SK-N-SH treated with all-trans-retinoic acid at 6 μM for 48 hours (cell line): ENCODE results near the gene WNT1.

Source experiments
- ATAC-seq: fragments of 200-7000 bp; cut with Tn5 transposase; 3 replicates; pipeline ENCODE4 v1.9.1; 2020; ENCODE audit warnings: mild to moderate bottlenecking, moderate library complexity
- ARNTL ChIP-seq: fragments of 450-650 bp; formaldehyde crosslinking; IDR thresholded peaks from 2 replicates; pipeline ENCODE4 v1.5.0; 2020; ENCODE audit warnings: low read depth, mild to moderate bottlenecking, moderate library complexity, borderline replicate concordance
- BACH2 ChIP-seq: fragments of 250-450 bp; sonication (Bioruptor Pico); IDR thresholded peaks from 2 replicates; pipeline ENCODE4 v1.9.0; 2021; ENCODE audit warnings: mild to moderate bottlenecking, borderline replicate concordance
- CREB5 ChIP-seq: fragments of 250-450 bp; sonication (Bioruptor Pico); IDR thresholded peaks from 2 replicates; pipeline ENCODE4 v1.5.1; 2020; ENCODE audit warnings: low read depth, mild to moderate bottlenecking, moderate library complexity
- CSDC2 ChIP-seq: fragments of 250-450 bp; sonication (Bioruptor Pico); IDR thresholded peaks from 2 replicates; pipeline ENCODE4 v1.5.0; 2020; ENCODE audit warnings: mild to moderate bottlenecking, moderate library complexity
- CSRNP3 ChIP-seq: fragments of 250-450 bp; sonication (Bioruptor Pico); IDR thresholded peaks from 2 replicates; pipeline ENCODE4 v1.5.1; 2021; ENCODE audit warnings: mild to moderate bottlenecking, moderate library complexity
- GLIS3 ChIP-seq: fragments of 250-450 bp; sonication (Bioruptor Pico); IDR thresholded peaks from 2 replicates; pipeline ENCODE4 v1.5.0; 2020; ENCODE audit warnings: mild to moderate bottlenecking, moderate library complexity
- ISL1 ChIP-seq: fragments of 250-450 bp; sonication (Bioruptor Pico); IDR thresholded peaks from 2 replicates; pipeline ENCODE4 v2.1.2; 2022; ENCODE audit warnings: mild to moderate bottlenecking, moderate library complexity
- OSR1 ChIP-seq: fragments of 250-450 bp; sonication (Bioruptor Pico); IDR thresholded peaks from 2 replicates; pipeline ENCODE4 v1.8.0; 2022; ENCODE audit warnings: moderate library complexity, mild to moderate bottlenecking, inconsistent platforms
- PATZ1 ChIP-seq: fragments of 250-450 bp; sonication (Bioruptor Pico); IDR thresholded peaks from 2 replicates; pipeline ENCODE4 v1.8.0; 2020; ENCODE audit warnings: mild to moderate bottlenecking, moderate library complexity, borderline replicate concordance
- POU6F1 ChIP-seq: fragments of 250-450 bp; sonication (Bioruptor Pico); IDR thresholded peaks from 2 replicates; pipeline ENCODE4 v1.8.0; 2021; ENCODE audit warnings: low read depth, mild to moderate bottlenecking, moderate library complexity, borderline replicate concordance
- PPARA ChIP-seq: fragments of 250-450 bp; sonication (Bioruptor Pico); IDR thresholded peaks from 2 replicates; pipeline ENCODE4 v1.5.0; 2020; ENCODE audit warnings: mild to moderate bottlenecking, borderline replicate concordance
- RARB ChIP-seq: fragments of 250-450 bp; sonication (Bioruptor Pico); IDR thresholded peaks from 2 replicates; pipeline ENCODE4 v1.8.0; 2021; ENCODE audit warnings: mild to moderate bottlenecking, moderate library complexity
- SNAI2 ChIP-seq: fragments of 250-450 bp; sonication (Bioruptor Pico); IDR thresholded peaks from 2 replicates; pipeline ENCODE4 v1.5.0; 2020; ENCODE audit warnings: mild to moderate bottlenecking, moderate library complexity
- TCF4 ChIP-seq: fragments of 250-450 bp; sonication (Bioruptor Pico); IDR thresholded peaks from 2 replicates; pipeline ENCODE4 v1.8.0; 2021; ENCODE audit warnings: mild to moderate bottlenecking, moderate library complexity, borderline replicate concordance
- TOX ChIP-seq: fragments of 250-450 bp; sonication (Bioruptor Pico); IDR thresholded peaks from 2 replicates; pipeline ENCODE4 v1.8.0; 2021; ENCODE audit warnings: mild to moderate bottlenecking, moderate library complexity, borderline replicate concordance
- ZC3H10 ChIP-seq: fragments of 250-450 bp; sonication (Bioruptor Pico); IDR thresholded peaks from 2 replicates; pipeline ENCODE4 v1.5.1; 2021; ENCODE audit warnings: mild to moderate bottlenecking, moderate library complexity
- ZFP3 ChIP-seq: fragments of 250-450 bp; sonication (Bioruptor Pico); IDR thresholded peaks from 2 replicates; pipeline ENCODE4 v1.5.0; 2020; ENCODE audit warnings: mild to moderate bottlenecking, moderate library complexity
- ZFP30 ChIP-seq: fragments of 450-650 bp; formaldehyde crosslinking; IDR thresholded peaks from 2 replicates; pipeline ENCODE4 v1.5.0; 2022; ENCODE audit warnings: mild to moderate bottlenecking, moderate library complexity
- ZNF565 ChIP-seq: fragments of 450-650 bp; formaldehyde crosslinking; conservative IDR thresholded peaks from 2 replicates; pipeline ENCODE4 v1.5.0; 2020; ENCODE audit warnings: low read depth, mild to moderate bottlenecking, moderate library complexity
- ZNF70 ChIP-seq: fragments of 450-650 bp; formaldehyde crosslinking; IDR thresholded peaks from 2 replicates; pipeline ENCODE4 v1.5.0; 2020; ENCODE audit warnings: mild to moderate bottlenecking, moderate library complexity

The WNT1 gene

GRCh38 chr12:48998497-48999353 is 20.6 kb downstream of the WNT1 start:
- no peak for TF ChIP-seq CSDC2
- TF ChIP-seq ZNF565: no peak
- no peak for TF ChIP-seq ZNF70 (CRISPR knock-in tag)
- TF ChIP-seq ISL1 (CRISPR knock-in tag): no peak
- no peak for TF ChIP-seq ARNTL
- ATAC-seq: peak; percentile 17

GRCh38 chr12:48999371-49000131 is 21.4 kb downstream of the WNT1 start, which contains the start of gene DDN:
Gene DDN, minus strand, starts transcription at chr12:48999375. Its CDS starts 88 bp downstream, at chr12:48999287.
- no peak for TF ChIP-seq ZFP30 (CRISPR knock-in tag)
- no peak for TF ChIP-seq ISL1 (CRISPR knock-in tag)
- no peak for TF ChIP-seq ZFP3 (CRISPR knock-in tag)
- no peak for TF ChIP-seq ZC3H10
- TF ChIP-seq PPARA (CRISPR knock-in tag): no peak
- no peak for TF ChIP-seq ZNF70 (CRISPR knock-in tag)
- no peak for TF ChIP-seq SNAI2 (CRISPR knock-in tag)
- TF ChIP-seq CSRNP3 (CRISPR knock-in tag): no peak
- TF ChIP-seq OSR1: no peak
- no peak for TF ChIP-seq ARNTL
- no peak for TF ChIP-seq GLIS3 (CRISPR knock-in tag)
- no peak for TF ChIP-seq POU6F1 (CRISPR knock-in tag)
- TF ChIP-seq TCF4 (CRISPR knock-in tag): no peak
- no peak for TF ChIP-seq TOX
- no peak for TF ChIP-seq BACH2 (CRISPR knock-in tag)
- TF ChIP-seq, all 23 proteins: peak for 0
- peak; percentile 60 for ATAC-seq

- no peak for TF ChIP-seq CSRNP3 (CRISPR knock-in tag)
- TF ChIP-seq CREB5 (CRISPR knock-in tag): no peak
- TF ChIP-seq PPARA (CRISPR knock-in tag): no peak
- no peak for TF ChIP-seq ZNF565
- no peak for TF ChIP-seq CSDC2
- TF ChIP-seq POU6F1 (CRISPR knock-in tag): no peak
- no peak for TF ChIP-seq TCF4 (CRISPR knock-in tag)
- no peak for TF ChIP-seq OSR1
- TF ChIP-seq RARB (CRISPR knock-in tag): no peak
- no peak for TF ChIP-seq PATZ1 (CRISPR knock-in tag)
- TF ChIP-seq ARNTL: no peak
- no peak for TF ChIP-seq TOX
- no peak for TF ChIP-seq ZFP30 (CRISPR knock-in tag)
- ATAC-seq: no peak
Measured at GRCh38 chr12:49000346-49000745, 22.2 kb downstream of the WNT1 start.
